AG04450 (cell line): ENCODE data around the gene ZNF219. TPM values are rescaled to one million over a fixed set of nuclear protein-coding genes. Genes with fewer than 3 reads are reported as not detected.

Experiments
- CTCF ChIA-PET: fragments of 300-600, 350-600 bp; formaldehyde crosslinking; extraction: SDS; loops from one replicate; lab custom pipeline; 2022; ENCODE audit warnings: antibody characterized with exemption, inconsistent platforms; lab: Charles Lee
- POLR2A ChIA-PET: fragments of 350-600 bp; formaldehyde crosslinking; extraction: SDS; loops from one replicate; lab custom pipeline; 2021; ENCODE audit warnings: antibody characterized with exemption, inconsistent platforms; lab: Yijun Ruan, JAX
- DNase-seq: peaks from one replicate; pipeline ENCODE4 v3.0.0-alpha.2; 2011; ENCODE audit warnings: low read depth, low spot score
- H3K27ac ChIP-seq: one replicate; pipeline ENCODE4 v1.5.1; 2012; ENCODE audit warnings: low read depth, low read length, control low read depth
- H3K27me3 ChIP-seq: one replicate; pipeline ENCODE4 v1.6.0; 2012; ENCODE audit warnings: low read length; ENCODE audit not compliant: control insufficient read depth, insufficient read depth
- H3K4me3 ChIP-seq: 2 replicates; pipeline ENCODE4 v1.5.1; 2011; ENCODE audit warnings: mild to moderate bottlenecking, low read depth, low read length, control low read depth
- H3K9me3 ChIP-seq: 2 replicates; pipeline ENCODE4 v1.5.1; 2012; ENCODE audit warnings: low read length; ENCODE audit not compliant: control insufficient read depth, insufficient read depth
- CTCF ChIP-seq: IDR thresholded peaks from 2 replicates; pipeline ENCODE4 v1.5.1; 2011; ENCODE audit warnings: low read depth, low read length, control low read depth, inconsistent platforms
- polyA plus RNA-seq: library from polyadenylated mRNA; depleted of rRNA; stranded (reverse); fragments of >200 nt; gene quantifications from 2 replicates; pipeline ENCODE4 v1.2.3, GENCODE V29; 2011

The ZNF219 gene
- polyA plus RNA-seq, 1 experiment: 3.9 TPM

GRCh38 chr14:21048638-21049037 is 49.8 kb downstream of the ZNF219 start:
- ChIA-PET POLR2A (interaction anchor here (1.8 kb wide), 1 partner anchor 23 kb away, joined by 16 read pairs; no protein-coding TSS in a partner anchor), CTCF (interaction anchor here (1.2 to 4.0 kb wide), 5 partner anchors 19 to 77 kb away, joined by 6 to 42 read pairs (median 11); no protein-coding TSS in a partner anchor)
- Histone ChIP-seq H3K4me3 (no peak overlapping the region), H3K9me3 (no peaks in the 10 kb centered on the region), H3K27ac (no peak overlapping the region), H3K27me3 (peaks cover 14% of the 10 kb centered on the region)
- DNase-seq: no peak
- TF ChIP-seq CTCF: no peak

GRCh38 chr14:21047378-21047781 is 51.1 kb downstream of the ZNF219 start:
- H3K27ac ChIP-seq: no peak overlapping the region
- H3K27me3 ChIP-seq: peaks cover 16% of the 10 kb centered on the region
- CTCF ChIA-PET: interaction anchor here (0.6 to 4.0 kb wide), 10 partner anchors 20 to 137 kb away, joined by 3 to 42 read pairs (median 4); no protein-coding TSS in a partner anchor
- DNase-seq: no peak
- POLR2A ChIA-PET: interaction anchor here (1.0 to 1.8 kb wide), 3 partner anchors 24 to 76 kb away, joined by 3 to 16 read pairs (median 3); no protein-coding TSS in a partner anchor
- no peaks in the 10 kb centered on the region for H3K9me3 ChIP-seq
- no peak for TF ChIP-seq CTCF
- H3K4me3 ChIP-seq: no peak overlapping the region

- H3K27ac ChIP-seq: no peak overlapping the region
- ChIA-PET CTCF (interaction anchor here (0.8 to 2.2 kb wide), 7 partner anchors 24 to 73 kb away, joined by 3 to 22 read pairs (median 3); no protein-coding TSS in a partner anchor), POLR2A (no interaction called here)
- TF ChIP-seq CTCF: no peak
- no peak overlapping the region for H3K4me3 ChIP-seq
- peaks cover 21% of the 10 kb centered on the region for H3K27me3 ChIP-seq
- no peak for DNase-seq
- no peaks in the 10 kb centered on the region for H3K9me3 ChIP-seq
Observed at GRCh38 chr14:21043974-21044618, 54.4 kb downstream of the ZNF219 start.

GRCh38 chr14:21043387-21043973 is 55.0 kb downstream of the ZNF219 start:
- H3K9me3 ChIP-seq: no peaks in the 10 kb centered on the region
- H3K27me3 ChIP-seq: peaks cover 21% of the 10 kb centered on the region
- no peak for DNase-seq
- POLR2A ChIA-PET: no interaction called here
- TF ChIP-seq CTCF: no peak
- CTCF ChIA-PET: interaction anchor here (0.8 to 2.2 kb wide), 7 partner anchors 25 to 73 kb away, joined by 3 to 22 read pairs (median 3); no protein-coding TSS in a partner anchor
- no peak overlapping the region for H3K4me3 ChIP-seq
- H3K27ac ChIP-seq: no peak overlapping the region

- peaks cover 21% of the 10 kb centered on the region for H3K27me3 ChIP-seq
- ChIA-PET CTCF (interaction anchor here (0.5 to 2.2 kb wide), 5 partner anchors 28 to 61 kb away, joined by 3 to 22 read pairs (median 7); no protein-coding TSS in a partner anchor), POLR2A (no interaction called here)
- no peak for DNase-seq
- no peak overlapping the region for H3K4me3 ChIP-seq
- TF ChIP-seq CTCF: no peak
- no peak overlapping the region for H3K27ac ChIP-seq
- H3K9me3 ChIP-seq: no peaks in the 10 kb centered on the region
Observed at GRCh38 chr14:21042918-21043317, 55.5 kb downstream of the ZNF219 start.
